Measurements from ENCODE around the gene EIF2B2. TPM values are rescaled to one million over a fixed set of nuclear protein-coding genes. Genes with fewer than 3 reads are reported as not detected.

Gene EIF2B2
- total and polyA plus RNA-seq, 9 of the 15 experiments (the other 6 are each of a cell fraction or from before 2014, with no cell fraction given), result 10.6 to 94.1 (median 38.9) TPM

- TF ChIP-seq MGA (IDR thresholded peaks at IDR 0.05) (peak; percentile 48; the same call in 1 of the 2 replicates), POLR3G (IDR thresholded peaks at IDR 0.05; ENCODE audit: extremely low read depth, insufficient read length, insufficient replicate concordance) (no peak), DMBX1 (CRISPR knock-in tag; IDR thresholded peaks at IDR 0.05; ENCODE audit: borderline replicate concordance) (no peak), SIN3A (IDR thresholded peaks at IDR 0.05; ENCODE audit: borderline replicate concordance in 2 of 2, control insufficient read depth in 1 of 2, low read depth in 2 of 2, low read length in 2 of 2) (no peak), ZBTB26 (CRISPR knock-in tag; IDR thresholded peaks at IDR 0.05) (no peak), DIDO1 (tag; IDR thresholded peaks at IDR 0.05; ENCODE audit: low read depth) (no peak), RAD21 (CRISPR knock-in tag; conservative IDR thresholded peaks at IDR 0.05 in 1 of 2, IDR thresholded peaks at IDR 0.05 in 1 of 2) (0 out of 4 replicates have a peak, but pooled peaks of 1 of the 2 experiments have one; percentile 2), ZFP1 (CRISPR knock-in tag; IDR thresholded peaks at IDR 0.05) (no peak), FOSL1 (tag; conservative IDR thresholded peaks at IDR 0.05) (peak; percentile 89), ATF3 (IDR thresholded peaks at IDR 0.05) (peak; percentile 77), ATF3 (CRISPR knock-in tag; conservative IDR thresholded peaks at IDR 0.05) (no peak; the same call in 1 of the 2 replicates)
- TF ChIP-seq, protein P1, sequence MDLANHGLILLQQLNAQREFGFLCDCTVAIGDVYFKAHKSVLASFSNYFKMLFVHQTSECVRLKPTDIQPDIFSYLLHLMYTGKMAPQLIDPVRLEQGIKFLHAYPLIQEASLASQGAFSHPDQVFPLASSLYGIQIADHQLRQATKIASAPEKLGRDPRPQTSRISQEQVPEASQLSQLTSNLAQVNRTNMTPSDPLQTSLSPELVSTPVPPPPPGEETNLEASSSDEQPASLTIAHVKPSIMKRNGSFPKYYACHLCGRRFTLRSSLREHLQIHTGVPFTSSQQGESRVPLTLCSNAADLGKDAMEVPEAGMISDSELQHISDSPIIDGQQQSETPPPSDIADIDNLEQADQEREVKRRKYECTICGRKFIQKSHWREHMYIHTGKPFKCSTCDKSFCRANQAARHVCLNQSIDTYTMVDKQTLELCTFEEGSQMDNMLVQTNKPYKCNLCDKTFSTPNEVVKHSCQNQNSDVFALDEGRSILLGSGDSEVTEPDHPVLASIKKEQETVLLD (IDR thresholded peaks at IDR 0.05), result peak; percentile 42; the same call in 1 of the 2 replicates
These were observed 22.4 kb downstream of the EIF2B2 start (continued) for GRCh38 chr14:75025082-75025481.
